Activated T-cell treated with anti-CD3 and anti-CD28 coated beads for 48 hours (primary cell): ENCODE measurements around the gene FIP1L1.

Source experiments
- DNase-seq: peaks from one replicate; pipeline ENCODE4 v3.0.0-alpha.2; 2020; ENCODE audit warnings: low read depth

FIP1L1 gene

GRCh38 chr4:53501561-53501960, 124.1 kb downstream of the FIP1L1 start:
- DNase-seq, result no peak

GRCh38 chr4:53502094-53502493, 124.7 kb downstream of the FIP1L1 start:
- no peak for DNase-seq

DNA sequence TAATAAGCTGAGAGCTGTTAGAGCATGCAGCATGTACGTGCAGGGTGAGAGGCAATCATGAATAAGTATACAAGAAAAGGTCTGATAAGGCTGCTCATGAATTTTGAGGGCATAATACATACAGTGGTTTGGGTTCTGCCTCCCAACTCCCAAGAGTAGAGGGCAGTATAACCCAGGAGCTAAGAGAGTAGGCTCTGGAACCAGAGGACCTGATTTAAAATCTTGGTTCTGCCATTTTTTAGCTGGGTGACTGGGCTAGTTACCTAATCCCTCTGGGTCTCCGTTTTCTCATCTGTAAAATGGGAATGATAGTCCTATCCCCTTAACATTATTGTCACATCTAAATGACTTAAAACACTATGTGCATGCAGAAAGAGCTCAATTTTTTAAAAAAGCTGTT, 128.5 kb downstream of the FIP1L1 start:
- DNase-seq, result no peak

GRCh38 chr4:53507058-53507457, 129.6 kb downstream of the FIP1L1 start:
- no peak for DNase-seq

GRCh38 chr4:53507671-53508286, 130.3 kb downstream of the FIP1L1 start:
- no peak for DNase-seq

DNA sequence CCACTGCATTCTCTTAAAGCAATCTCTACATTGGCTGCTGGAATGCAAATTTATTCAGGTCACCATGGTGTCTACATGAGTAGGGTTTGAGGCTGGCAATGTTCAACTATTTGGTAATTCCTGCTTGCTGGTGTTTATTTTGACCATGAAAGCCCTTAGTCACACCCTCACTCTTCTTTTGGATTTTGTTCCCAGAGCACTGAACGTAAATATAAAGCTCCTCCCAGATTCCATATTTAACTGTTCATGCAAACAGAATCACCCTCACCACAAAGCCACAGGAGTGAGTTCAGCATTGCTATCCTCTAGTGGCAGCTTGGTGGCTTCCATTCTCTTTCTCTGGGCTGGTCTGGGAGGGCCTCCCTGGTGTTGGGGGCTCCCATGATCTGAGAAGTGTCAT, 131.0 kb downstream of the FIP1L1 start:
- no peak for DNase-seq

- DNase-seq, result no peak
Observed at GRCh38 chr4:53510321-53510720, 132.9 kb downstream of the FIP1L1 start.
